Stimulated activated naive CD4-positive, alpha-beta T cell treated with Interleukin-2 at 50 U/mL for 16 hours (primary cell): Measurements from ENCODE around the gene GXYLT2.

Experiments used
- DNase-seq: peaks from one replicate; lab custom pipeline; 2025; lab: John Stamatoyannopoulos, UW

Gene GXYLT2

GRCh38 chr3:73018790-73019441 lies 131.1 kb downstream of the GXYLT2 start:
- DNase-seq = no peak

GRCh38 chr3:73021301-73021835 lies 133.5 kb downstream of the GXYLT2 start:
- DNase-seq = no peak

GRCh38 chr3:73024836-73025235 lies 137.0 kb downstream of the GXYLT2 start:
- DNase-seq = no peak

GRCh38 chr3:73026111-73026759 lies 138.4 kb downstream of the GXYLT2 start:
- DNase-seq = no peak
